Measurements from ENCODE around the gene UNC5C.

Gene UNC5C

DNA sequence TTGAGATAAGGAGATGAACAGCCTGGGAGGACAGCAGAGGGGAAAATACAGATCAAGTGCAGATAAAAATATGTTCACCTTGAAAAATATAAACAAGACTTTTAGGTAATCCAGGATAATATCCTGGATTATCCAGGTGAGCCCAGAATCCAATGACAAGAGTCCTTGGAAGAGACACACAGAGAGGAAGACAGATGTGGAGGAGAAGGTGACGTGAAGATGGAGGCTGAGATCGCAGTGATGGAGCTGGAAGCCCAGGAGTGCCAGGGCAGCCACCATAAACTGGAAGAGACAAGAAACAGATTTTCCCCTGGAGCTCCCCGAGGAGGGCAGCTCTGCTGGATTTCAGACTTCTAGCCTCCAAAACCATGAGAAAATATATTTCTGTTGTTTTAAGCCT lies 230.7 kb downstream of the UNC5C start:
- DNase-seq, result no peak

DNA sequence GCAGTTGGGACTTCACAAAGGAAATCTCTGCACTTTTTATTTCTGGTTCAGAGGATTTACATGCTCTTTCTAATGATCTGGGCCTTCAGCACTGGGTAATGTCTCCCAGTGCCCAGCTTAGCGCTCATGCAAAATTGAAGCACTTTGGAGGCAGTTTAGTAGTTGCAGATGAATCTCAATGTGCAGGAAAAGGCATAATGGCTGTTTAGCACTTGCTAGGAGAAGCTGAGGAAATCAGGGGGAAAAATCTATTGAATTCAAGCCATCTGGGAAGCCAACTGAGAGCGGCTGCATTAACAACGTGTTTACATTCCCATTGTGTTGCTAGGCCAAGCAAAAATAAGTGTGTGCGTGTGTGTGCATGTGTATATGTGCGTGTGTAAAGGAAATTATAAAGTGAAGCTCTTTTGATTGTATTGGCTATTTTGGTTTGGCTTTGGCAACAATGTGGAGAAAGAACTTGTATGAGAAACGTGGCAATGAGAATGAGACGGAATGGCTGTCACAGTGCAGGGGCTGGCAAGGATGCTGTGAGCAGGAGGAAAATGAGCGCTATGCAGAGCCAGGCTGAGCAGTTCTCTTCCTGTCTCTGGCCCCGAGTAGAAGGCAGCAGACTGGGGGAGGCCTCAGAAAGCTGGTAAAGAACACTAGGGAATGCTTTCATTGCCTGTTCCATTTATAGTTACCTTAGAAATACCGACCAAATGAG lies 231.5 kb downstream of the UNC5C start:
- no peak for DNase-seq

DNA sequence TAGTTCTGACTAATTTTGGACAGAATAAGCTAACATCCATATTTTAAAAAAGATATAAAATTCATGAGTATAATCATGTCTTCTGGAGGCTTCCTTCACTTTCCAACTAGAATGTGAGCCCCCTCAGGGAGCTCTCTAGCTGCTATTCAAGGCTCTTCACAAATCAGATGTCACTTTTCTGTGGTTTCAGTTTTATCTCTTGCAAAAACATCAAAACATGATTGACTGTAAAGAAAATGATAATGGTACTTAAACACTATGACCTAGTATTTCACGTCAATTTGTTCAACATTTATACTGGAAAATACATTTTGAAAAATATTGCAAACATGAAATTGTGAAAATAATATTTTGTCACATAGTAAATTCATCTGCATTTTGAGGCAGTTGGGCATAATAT lies 234.2 kb downstream of the UNC5C start:
- DNase-seq, result no peak

DNA sequence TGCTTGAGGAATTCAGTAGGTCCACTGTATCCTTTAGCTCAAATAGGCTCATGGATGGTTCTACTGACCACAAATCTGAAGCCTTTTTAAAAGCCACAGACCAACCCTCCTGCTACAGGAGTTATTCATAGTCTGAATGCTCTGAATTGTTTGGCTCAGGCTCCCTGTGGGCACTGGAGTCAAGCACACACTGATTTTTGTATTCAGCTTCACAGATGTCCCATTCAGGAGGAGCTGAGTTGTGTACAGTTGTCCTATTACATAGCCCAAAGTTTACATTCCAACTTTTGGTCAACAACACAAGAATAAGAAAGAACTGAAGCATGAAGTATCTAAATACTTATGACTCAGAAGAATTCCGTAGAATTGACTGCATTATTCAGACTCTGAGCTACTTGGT lies 243.9 kb downstream of the UNC5C start:
- DNase-seq, result peak; percentile 51

DNA sequence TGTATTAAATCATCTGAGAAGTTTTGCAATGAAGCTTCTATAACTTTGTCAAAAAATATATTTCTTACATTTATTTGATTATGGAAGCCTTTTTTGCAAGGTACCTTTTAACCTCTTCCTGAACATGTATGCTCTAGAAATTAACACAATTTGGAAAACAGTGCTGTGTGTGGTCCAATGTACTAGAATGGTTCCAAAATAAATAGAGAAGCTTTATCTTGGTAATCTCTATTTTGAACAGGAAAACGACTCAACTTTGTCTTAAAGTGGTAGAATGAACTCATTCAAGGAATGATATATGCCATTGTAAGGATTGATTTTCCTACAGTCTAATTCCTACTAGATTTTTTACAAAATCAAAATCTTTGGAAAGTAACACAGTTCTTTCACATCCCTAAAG lies 248.5 kb downstream of the UNC5C start:
- DNase-seq, result no peak

DNA sequence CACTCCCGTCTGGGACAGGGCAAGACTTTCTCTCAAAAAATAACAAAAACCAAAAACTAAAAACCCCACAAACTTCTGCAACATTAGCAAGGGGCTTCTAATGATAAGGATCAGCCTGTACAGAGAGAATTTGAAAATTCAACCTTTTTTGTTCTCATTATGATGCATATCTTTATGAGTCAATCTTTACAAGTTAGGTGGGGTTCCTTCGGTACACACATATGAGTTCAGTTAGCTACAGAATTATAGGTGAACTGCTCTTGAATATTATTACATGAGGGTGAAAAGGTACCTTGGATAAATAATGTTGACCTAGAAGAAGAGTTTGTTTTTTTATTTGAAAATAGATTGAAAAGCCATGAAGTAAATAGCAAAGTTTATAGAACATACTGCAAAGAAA lies 252.7 kb downstream of the UNC5C start:
- no peak for DNase-seq

DNA sequence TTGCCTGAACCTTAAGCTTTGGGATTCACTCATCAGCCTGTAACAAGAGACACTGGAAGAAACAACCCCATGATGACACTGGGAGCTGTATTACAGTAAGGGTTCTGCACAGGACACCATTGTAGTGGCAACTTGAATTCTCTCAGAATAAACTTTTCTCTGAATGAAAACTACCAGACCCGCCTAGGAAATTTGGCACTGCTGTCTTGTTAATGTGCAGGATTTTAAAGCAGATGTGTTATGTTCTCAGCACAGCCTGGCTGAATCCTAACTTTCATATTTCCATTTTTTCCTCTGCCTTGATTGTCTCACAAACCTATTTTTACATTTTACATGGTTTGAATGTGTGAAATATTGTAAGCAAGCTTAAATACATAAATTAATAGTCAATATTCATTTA lies 253.6 kb downstream of the UNC5C start:
- DNase-seq, result no peak

DNA sequence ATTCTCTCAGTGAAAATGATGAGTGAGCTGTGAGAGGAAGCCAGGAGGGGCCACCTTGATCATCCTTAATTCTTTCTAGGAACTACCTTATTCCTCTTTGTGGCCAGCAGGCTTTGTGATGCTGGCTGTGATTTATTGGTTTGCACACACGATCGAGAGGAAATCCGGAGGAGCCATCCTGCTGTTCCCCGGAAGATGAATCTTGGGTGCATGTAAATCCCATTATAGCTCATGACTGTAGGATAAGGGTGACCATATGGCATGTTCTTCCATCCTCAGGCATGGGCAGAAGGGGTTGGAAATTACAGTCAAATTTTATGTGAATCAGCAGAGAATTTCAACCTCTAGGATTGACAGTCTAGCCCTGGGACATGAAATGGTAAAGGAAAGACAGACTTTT lies 254.5 kb downstream of the UNC5C start:
- no peak for DNase-seq

DNA sequence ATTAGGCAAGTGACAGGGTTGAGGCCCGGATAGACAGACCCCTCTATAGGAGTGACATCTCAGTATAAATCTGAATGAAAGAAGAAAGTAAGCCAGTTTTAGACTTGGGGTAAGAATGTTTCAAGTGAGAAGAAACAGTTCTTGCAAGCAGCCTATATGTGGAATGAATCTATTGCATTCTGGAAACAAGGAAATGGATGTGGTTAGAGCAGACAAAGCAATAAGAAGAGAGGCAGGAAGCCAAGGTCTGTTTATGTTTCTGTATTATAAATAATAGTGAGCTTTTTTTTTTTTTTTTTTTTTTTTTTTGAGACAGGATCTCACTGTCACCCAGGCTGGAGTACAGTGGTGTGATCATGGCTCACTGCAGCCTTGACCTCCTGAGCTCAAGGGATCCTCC lies 255.8 kb downstream of the UNC5C start:
- DNase-seq, result no peak

DNA sequence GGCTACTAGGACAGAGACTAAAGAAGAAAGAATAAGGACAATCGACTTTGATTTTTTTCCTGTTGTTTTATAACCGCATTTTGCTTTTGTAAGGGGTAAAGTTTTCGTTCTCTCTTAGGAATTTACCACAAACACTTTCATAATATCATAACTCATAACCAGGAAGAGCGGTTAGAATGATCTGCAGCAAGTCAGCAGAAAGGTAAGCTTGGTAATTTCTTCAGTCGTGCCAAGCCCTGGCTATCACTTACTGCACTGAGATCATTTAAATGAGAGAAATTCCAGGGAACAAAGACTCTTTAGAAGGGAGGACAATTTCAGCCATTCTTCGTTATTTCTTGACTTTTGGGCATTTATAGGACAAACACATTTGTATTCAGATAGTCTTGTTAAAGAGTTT lies 258.1 kb downstream of the UNC5C start:
- no peak for DNase-seq

DNA sequence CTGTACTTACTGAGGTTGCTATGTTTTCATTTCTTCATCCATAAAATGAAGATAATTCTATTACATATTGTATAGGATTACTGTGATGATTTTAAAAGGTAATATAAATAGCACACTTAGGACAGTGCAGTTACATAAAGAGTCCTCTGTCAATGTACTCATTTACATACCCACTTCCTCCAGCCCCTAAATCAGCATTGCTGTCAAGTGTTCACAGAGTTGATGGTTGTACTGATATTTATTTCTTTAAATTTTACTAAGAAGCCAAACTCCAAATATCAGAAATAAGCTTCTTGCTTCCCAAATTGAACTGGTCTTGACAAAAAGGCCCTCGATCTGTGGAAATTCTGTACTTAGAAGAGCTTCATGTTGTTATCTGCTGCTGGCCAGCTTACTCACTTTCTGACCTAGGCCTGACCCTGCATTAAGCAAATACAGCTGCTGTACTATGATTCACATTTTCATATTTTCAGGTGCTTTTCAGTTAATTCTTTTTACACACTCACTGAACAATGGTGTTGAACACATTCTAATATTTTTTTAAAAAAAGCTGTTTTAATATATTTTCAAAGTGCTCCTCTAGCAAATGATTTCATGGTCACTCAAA lies 259.6 kb downstream of the UNC5C start:
- DNase-seq, result no peak

DNA sequence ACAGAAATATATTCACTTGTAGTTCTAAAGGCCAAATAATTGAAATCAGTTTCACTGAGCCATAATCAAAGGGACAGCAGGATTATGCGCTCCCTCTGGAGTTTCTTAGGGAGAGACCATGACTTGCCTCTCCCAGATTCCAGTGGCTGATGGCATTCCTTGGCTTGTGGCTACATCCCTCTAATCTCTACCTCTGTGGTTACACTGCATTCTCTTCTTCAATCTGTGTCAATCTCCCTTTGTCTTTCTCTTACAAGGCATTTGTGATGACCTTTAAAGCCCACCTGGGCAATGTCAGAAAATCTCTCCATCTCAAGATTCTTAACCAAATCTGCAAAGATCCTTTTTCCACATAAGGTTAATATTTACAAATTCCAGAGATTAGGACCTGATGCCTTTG lies 260.2 kb downstream of the UNC5C start:
- no peak for DNase-seq

DNA sequence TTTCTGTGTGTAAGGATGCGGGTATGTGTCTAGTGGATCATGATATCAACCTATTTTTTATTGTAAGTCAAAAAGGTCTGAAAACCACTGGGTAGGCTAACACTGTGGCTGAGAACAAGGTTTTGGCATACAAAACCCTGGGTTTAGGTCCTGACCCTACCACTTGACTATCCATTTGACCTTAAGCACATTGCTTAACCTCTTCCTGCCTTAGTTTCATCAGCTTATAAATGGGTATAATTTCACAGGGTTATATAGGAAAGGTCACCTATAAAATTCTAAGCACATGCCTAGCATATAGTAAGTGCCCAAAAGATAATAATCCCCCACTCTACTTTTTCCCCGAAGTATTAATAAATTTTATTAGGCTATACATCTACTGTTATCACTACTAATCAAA lies 263.0 kb downstream of the UNC5C start:
- DNase-seq, result no peak

DNA sequence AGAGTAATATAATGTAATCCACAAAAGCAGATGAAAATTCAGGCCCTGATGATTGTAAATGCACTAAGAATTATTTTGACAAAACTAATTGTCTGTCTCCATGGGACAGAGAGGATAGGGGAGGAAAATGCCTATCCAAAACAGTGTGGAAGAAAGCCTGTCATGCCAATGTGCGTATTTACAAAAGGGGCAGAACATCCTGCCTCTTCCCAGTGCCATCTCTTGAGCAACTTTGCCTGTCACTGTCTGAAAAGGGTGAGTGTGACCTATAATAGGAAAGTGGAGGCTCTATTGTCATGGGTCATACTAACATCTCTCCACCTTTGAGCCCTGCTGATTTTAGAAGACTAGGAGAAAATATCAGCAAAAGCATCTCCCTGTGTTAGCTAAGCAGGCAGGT lies 264.1 kb downstream of the UNC5C start:
- DNase-seq, result no peak

DNA sequence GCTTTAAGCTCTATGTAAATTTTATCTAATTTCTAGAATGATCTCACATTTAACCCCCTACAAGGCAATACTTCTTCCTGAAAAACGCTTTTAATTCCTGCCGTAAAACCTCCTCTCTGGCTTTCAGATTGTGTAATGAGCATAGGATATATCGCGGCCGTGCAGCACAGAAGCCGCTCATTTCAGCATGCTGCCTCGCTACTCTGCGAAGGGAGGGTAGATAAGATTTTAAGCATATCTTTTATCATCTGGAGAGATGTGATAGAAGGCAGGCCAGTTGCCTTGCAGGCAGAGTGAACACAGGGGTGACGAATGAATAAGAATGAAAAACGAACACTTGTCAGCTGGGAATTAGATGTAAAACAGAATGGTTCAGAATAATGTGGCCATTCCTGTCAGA lies 265.5 kb downstream of the UNC5C start:
- no peak for DNase-seq

DNA sequence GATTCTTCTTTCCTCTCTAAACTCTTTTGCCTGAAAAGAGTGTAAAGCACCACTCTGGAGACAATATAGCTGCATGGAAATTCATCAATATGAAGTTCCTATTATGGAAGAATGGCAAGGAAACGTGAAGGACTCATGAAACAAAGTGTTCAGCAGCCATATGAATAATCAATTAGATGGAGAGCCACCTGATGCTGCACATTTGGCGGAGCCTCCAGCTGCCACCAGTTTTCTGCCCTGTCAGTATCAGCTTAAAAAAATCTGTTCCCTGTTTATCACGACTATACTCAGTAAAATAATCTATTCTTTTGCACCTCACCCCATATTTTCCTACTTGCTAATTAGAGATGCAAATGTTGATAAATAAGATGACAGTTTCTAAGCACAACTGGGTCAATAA lies 276.0 kb downstream of the UNC5C start:
- DNase-seq, result no peak

DNA sequence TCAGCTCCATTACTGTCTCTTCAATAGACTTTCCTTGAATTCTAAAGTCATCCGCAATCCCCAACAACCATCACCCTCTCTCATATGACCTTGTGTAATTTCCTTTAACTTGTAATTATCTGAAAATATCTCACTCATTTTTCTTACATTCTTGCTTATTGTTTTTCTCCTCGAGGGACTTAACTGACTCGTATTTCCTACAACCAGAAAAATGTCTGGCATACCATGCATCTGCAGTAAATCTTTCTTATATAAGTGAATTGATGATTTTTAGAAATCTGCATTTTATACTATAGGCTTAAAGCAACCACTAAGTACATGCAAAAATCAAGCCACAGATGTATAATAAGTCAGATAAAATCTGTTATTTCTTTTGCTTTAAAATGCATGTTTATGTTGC lies 276.7 kb downstream of the UNC5C start:
- DNase-seq, result peak; percentile 59

DNA sequence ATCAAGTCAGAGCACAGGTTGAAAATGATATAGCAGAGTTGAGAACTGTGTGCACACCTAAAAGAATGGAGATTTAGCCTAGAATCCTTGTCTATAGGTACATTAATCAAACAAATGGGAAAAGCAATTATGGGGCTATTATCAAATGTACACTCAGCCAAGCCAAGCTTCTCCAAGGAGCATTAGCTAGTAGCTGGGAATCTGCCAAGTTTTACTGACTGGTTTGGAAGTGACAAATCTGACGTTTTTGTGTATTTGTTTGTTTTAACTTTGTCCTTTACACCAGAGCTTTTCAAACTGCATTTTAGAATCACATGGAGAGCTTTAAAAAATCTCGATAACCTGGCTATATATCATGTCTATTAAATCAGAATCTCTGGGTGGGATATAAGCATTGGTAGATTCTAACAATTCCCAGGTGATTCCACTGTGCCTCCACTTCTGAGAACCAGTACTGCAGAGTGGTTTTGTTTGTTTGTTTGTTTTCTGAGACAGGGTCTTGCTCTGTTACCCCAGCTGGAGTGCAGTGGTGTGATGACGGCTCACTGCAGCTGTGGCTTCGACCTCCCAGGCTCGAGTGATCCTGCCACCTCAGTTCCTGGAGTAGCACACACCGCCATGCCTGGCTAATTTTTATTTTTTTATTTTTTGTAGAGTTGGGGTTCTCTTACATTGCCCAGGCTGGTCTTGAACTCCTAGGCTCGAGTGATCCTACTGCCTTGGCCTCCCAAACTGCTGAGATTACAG lies 279.8 kb downstream of the UNC5C start:
- peak; percentile 15 for DNase-seq

DNA sequence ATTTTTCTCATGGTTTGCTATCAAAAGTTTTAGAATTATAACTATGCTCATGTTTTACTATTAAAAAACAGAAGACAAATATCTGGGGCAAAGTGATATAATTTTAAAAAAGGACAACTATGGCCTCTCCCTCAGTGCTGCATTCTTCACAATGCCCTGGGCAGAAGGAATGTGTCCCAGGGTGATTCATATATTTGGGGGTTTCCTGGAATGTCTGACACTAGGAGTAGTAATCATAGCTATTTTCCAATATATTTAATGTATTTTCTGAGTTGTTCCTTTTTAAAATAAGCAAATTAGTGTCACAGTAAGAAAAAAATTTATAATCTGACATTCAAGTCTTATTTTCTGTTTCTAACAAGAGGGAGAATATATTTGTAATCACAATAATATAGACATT lies 281.7 kb downstream of the UNC5C start:
- peak; percentile 83 for DNase-seq

DNA sequence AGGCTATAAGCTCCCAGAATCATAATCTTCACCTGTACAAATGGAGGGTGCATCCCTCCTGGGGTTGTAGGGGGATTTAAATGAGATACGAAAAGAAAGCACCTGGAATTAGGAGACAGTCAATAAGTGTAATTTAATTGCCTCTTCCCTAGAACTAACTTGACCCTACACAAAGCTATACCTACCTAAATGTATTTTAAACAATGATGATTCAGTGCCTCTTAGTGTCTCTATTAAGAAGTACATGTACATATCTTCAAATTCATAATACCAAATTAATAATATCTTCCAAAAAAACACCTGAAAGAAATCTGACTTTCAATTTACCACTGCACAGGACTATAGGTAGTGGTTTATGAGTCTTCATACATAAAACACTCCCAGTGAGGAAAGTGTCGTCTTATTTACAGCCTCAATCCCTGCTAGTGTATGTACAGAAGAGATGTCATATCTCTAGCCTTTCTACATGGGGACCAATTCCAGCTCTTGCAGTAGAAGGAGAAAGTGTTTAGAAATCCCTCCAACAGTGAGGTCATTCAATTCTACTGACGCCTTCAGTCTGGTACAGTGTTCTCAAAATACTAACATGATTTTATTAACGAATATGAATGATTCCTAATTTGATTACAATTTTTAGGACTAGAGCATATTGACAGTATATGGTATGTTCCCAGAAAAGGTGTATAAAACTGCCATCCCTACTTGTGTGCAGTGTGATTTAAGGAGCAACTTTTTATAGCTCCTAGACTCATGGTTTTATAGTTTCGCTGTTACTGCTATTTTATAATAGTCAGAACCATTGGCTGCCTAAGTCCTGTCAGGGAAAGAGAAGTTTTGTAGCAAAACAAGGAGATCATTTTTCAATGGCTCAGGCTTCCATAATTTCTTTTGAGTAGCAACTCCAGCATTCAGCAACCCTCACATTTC lies 282.7 kb downstream of the UNC5C start:
- no peak for DNase-seq

DNA sequence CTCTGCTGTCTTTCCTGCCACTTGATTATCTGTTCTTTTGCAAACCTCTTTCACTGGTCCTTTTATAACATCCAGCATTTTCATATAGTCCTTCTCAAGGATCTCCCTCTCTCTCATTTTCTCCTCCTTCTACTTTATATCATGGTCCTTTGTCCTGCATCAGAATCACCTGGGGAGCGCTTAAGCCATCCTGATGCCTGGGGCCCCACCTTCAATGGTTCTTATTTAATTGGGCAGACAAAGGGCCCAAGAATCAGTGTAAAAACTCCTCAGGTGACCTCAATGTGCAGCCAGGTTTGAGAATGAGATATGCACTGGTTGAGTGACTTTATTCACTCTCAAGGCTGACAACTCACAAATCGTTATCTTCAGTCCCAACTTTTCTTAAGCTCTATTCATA lies 283.9 kb downstream of the UNC5C start:
- DNase-seq, result no peak

DNA sequence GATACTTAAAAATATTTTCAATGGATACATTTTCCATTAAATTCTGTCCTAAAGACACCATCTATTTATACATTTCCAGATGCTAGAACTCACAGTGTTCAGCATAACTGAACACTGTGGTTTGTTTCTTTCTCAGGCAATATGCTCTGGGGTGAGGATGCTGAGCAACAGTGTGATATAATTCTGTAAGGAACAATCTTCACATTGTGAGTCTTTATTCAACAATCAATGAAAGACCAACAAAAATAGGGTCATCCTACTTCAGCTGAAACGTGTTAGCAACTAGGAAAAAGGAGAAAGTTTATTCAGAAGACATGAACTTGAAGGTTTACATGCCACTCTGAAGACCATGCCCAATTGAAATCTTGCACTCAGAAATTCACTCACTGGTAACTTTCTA lies 284.8 kb downstream of the UNC5C start:
- no peak for DNase-seq

DNA sequence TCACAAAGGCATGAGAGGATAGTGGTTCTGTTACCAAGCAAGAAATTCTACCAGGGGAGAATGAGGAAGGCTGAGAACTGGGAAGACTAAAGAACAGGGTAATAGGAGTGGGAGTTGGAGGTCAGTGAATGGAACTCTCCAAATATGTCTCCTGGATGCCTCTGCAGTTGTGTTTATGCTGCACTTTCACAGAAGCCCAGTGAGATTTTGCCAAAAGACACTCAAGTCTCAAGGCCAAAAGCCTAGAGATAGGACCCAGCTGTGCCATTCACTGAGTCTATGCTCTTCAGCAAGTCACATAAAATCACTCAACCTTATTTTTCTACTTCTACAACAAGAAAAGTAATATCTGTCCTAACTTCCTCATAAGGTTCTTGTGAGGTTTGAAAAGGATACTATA lies 285.4 kb downstream of the UNC5C start:
- DNase-seq, result no peak

All from fibroblast of skin of scalp (primary cell).